HK-2 (cell line): Measurements from ENCODE around the gene INPPL1.
"Not testable (repeated sequence)": the region's sequence is repeated elsewhere in the genome, so short reads cannot be mapped to it uniquely, and the experiment has no call there.

Experiments used
- DNase-seq: peaks from one replicate; pipeline ENCODE4 v3.0.0-alpha.2; 2018; ENCODE audit not compliant: unreplicated experiment

Gene INPPL1

GRCh38 chr11:72243173-72244059 is 18.8 kb downstream of the INPPL1 start:
- DNase-seq, result no peak

GRCh38 chr11:72244060-72244360 is 19.4 kb downstream of the INPPL1 start, which contains the start of gene PHOX2A:
PHOX2A (minus strand) TSS chr11:72244176; CDS start chr11:72244004, 172 bp downstream.
- no peak for DNase-seq

GRCh38 chr11:72244361-72245262 is 20.0 kb downstream of the INPPL1 start:
- DNase-seq, result no peak

GRCh38 chr11:72245263-72245816 is 20.8 kb downstream of the INPPL1 start:
- DNase-seq, result no peak

- DNase-seq, result no peak
Measured at GRCh38 chr11:72247584-72247983, 23.0 kb downstream of the INPPL1 start.

- DNase-seq, result no peak
Measured at GRCh38 chr11:72249961-72250360, 25.4 kb downstream of the INPPL1 start.

- DNase-seq, result no peak
Measured at GRCh38 chr11:72250661-72251464, 26.3 kb downstream of the INPPL1 start.

- no peak for DNase-seq
Measured at GRCh38 chr11:72251614-72252013, 27.0 kb downstream of the INPPL1 start.

GRCh38 chr11:72253392-72253791 is 28.8 kb downstream of the INPPL1 start:
- DNase-seq, result no peak

- DNase-seq, result no peak
Measured at GRCh38 chr11:72254299-72254993, 29.9 kb downstream of the INPPL1 start.

- DNase-seq, result no peak
Measured at GRCh38 chr11:72257570-72257969, 33.0 kb downstream of the INPPL1 start.

GRCh38 chr11:72259490-72259889 is 34.9 kb downstream of the INPPL1 start:
- DNase-seq, result no peak

GRCh38 chr11:72260574-72260973 is 36.0 kb downstream of the INPPL1 start:
- DNase-seq, result no peak

GRCh38 chr11:72263361-72263760 is 38.8 kb downstream of the INPPL1 start:
- no peak for DNase-seq

GRCh38 chr11:72265951-72266350 is 41.4 kb downstream of the INPPL1 start:
- DNase-seq, result no peak

- DNase-seq, result not testable (repeated sequence)
Measured at GRCh38 chr11:72266960-72267359, 42.4 kb downstream of the INPPL1 start.

- DNase-seq, result no peak
Measured at GRCh38 chr11:72267956-72268617, 43.5 kb downstream of the INPPL1 start.

GRCh38 chr11:72271980-72272379 is 47.4 kb downstream of the INPPL1 start:
- DNase-seq, result no peak

- no peak for DNase-seq
Measured at GRCh38 chr11:72274435-72274834, 49.9 kb downstream of the INPPL1 start.

- no peak for DNase-seq
Measured at GRCh38 chr11:72278905-72279304, 54.3 kb downstream of the INPPL1 start.
